ENCODE results near the gene FAM9C.
"Not testable (repeated sequence)": the region's sequence is repeated elsewhere in the genome, so short reads cannot be mapped to it uniquely, and the experiment has no call there.

FAM9C gene

DNA sequence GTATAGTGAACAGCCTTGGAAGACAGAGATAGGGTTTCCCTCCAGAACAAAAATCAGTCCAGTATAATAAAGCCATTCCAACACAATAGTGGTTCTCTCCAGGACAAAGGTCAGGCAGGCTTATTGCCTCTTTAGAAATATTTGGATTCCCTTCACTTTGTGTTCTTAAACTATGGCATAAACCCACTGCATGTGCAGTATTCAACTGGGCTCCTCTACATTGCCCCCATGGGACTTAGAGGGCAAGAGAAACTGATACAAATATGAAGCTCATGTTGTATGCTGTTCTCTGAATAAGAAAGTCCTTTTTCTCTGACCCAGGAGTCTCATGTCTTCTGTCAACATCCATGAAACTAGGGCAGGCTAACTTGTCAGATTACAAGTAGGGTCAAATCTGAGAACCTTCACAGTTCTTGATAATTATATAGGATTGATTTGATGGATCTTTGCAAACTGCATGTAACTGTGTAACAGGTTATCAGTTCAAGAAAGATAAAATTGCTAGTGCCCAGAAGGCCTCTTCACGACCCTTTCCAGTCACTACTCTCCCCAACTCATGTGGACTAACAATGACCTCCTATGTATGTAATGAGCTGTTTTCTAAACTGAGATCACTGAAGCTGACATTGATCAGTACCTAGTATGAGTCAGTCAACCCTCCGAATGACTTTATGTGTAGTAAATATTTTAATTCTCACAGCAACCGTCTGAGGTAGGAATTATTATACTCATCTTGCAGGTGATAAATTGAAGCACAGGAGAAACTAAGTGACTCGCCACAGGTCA is 31.9 kb upstream of the FAM9C start:
- DNase-seq (ENCODE audit: low read depth) = no peak

DNA sequence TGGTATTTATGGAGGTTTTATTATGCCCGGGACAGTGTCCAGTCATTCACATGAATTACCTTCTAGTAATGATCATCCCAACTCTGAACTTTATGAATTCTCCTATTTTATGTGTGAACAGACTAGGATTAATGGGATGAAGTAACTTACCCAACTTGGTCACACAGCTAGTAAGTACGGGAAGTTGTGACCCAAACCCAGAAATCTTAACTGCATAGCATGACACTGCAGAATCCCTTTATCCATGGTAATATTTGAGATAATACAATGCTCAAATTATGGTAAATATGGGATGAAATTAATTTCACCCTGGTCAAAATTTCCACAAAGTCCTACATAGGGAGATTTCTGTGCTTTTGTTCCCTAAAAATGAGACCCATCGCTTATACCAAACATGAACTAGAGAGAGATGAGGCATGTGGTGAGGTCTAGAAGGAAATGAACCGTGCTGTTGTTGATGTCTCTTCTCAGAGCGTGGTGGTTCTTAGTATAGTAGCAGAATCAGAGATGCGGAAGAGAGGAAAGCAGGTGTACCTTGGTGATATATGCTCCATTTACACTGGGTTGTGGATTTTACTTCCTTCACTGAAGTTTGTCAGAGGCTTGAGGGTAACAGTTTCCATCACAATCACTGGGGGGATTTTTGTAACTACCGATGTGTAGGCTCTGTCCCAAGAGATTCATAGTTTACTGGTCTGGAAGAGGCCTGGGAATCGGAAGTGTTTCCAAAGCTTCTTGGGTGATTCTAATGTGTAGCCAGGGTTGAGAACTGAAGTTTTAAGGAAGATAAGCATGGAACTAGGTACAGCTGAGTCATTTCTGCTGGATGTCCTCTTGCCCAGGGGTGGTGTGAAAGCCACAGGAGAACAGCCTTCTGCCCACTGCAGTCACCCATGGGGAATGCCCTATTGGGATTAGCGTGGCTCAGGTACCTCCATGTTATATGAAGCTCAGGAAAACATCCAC is 30.2 kb upstream of the FAM9C start:
- no peak for DNase-seq (ENCODE audit: low read depth)

DNA sequence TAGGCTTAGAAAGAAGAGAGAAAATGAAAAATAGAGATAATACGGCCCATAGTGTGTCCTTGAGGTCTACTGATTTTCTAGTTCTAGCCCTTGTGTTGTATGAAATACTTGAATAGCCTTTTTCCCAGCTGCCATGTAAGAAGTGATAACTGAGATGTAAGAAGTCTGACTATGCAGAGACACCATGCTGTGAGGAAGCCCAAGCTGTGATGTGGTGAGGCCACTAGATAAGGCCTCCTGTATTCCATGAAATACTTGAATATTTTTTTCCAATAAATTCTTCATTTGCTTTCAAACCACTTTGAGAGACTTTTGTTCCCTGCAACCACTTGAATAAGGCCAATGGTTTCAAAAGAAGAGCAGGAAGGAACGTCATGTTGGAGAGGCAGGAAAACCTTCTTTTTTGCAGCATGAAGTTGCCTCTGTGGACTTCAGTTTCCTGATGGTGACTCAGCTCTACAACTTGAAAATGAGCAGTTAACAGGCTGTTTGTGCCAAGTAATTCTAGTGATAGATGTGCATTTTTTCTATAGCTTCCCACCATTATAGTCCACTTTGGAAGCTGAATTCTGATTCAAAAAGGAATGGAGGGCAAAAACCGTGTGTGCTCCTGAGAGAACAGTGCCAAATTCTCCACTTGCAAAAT is 25.5 kb upstream of the FAM9C start:
- DNase-seq (ENCODE audit: low read depth) = no peak

- DNase-seq (ENCODE audit: low read depth) = no peak
Measured at GRCh38 chrX:13068651-13069050, 24.2 kb upstream of the FAM9C start.

DNA sequence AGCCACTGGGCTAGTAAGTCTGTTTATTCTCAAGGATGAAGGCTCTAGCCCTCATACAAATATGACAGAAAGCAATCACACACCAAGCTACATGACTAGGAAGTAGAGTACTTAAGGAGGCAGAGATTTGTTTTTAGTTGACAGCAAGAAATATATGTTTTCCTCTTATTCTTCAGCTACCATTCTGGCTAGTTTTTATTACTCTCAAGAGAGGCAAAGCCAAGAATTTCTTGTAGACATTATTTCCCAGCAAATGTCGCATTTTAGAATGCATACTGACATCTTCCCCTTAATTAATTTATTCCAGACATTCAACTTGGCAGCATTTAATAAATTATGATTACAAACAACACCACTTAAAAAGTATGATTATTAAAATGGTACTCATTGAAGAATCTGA is 23.4 kb upstream of the FAM9C start:
- no peak for DNase-seq (ENCODE audit: low read depth)

GRCh38 chrX:13066391-13066790 is 22.0 kb upstream of the FAM9C start:
- DNase-seq (ENCODE audit: low read depth) = no peak

DNA sequence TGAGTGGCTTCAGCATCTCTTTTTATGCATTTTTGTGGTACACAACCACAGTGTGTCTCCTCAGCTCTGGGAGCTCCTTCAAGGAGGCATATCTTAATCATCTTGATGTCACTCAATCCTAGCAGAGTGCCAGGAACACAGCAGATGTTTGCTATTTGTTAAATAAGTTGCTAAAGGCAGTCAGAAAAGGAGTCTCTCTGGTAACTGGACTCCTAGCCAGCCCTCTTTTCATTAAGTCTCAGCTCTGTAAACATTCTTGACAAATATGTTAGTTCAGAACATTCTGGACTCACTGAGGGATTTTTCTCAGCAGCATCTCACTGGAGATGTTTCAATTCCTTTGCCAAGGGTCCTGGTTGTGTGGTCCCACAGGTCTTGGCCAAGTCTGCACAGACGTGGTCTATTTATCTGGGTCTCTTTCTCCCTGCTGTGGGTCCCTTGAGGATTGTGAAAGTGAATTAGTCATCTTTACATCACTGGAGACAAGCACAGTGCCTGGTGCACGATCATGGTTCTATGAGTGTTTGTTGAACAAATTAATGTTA is 20.3 kb upstream of the FAM9C start:
- no peak for DNase-seq (ENCODE audit: low read depth)

GRCh38 chrX:13063124-13063523 is 18.7 kb upstream of the FAM9C start:
- DNase-seq (ENCODE audit: low read depth) = not testable (repeated sequence)

DNA sequence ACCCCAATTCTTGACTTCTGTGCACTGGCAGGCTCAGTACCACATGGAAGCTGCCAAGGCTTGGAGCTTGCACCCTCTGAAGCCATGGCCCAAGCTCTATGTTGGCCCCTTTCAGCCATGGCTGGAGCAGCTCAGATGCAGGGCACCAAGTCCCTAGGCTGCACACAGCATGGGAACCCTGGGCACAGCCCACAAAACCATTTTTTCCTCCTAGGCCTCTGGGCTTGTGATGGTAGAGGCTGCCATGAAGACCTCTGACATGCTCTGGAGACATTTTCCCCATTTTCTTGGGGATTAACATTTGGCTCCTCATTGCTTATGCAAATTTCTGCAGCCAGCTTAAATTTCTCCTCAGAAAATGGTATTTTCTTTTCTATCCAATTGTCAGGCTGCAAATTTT is 17.9 kb upstream of the FAM9C start:
- DNase-seq (ENCODE audit: low read depth) = not testable (repeated sequence)

- not testable (repeated sequence) for DNase-seq (ENCODE audit: low read depth)
Measured at GRCh38 chrX:13061215-13061708, 16.8 kb upstream of the FAM9C start.

- no peak for DNase-seq (ENCODE audit: low read depth)
Measured at GRCh38 chrX:13059637-13060499, 15.4 kb upstream of the FAM9C start.

DNA sequence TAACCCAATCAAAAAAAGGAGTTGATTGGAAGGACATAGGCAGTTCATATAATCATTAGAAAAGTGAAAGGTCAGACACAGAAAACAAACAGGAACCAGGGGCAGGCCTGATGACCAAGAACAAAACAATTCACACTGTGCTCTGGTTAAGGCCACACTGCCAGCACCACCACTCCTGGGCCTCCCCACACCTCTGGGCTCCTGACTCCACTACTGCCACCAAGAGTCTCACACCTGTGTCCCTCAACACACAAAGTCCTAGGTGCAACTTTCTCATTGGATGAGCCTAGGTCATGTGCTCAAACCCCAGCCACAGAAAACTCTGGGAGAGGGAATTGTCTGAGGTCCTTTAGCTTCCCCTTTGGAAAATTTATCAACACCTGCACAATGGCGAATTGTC is 11.1 kb upstream of the FAM9C start:
- no peak for DNase-seq (ENCODE audit: low read depth)

- no peak for DNase-seq (ENCODE audit: low read depth)
Measured at GRCh38 chrX:13053171-13053570, 8.8 kb upstream of the FAM9C start.

- no peak for DNase-seq (ENCODE audit: low read depth)
Measured at GRCh38 chrX:13051529-13052172, 7.2 kb upstream of the FAM9C start.

DNA sequence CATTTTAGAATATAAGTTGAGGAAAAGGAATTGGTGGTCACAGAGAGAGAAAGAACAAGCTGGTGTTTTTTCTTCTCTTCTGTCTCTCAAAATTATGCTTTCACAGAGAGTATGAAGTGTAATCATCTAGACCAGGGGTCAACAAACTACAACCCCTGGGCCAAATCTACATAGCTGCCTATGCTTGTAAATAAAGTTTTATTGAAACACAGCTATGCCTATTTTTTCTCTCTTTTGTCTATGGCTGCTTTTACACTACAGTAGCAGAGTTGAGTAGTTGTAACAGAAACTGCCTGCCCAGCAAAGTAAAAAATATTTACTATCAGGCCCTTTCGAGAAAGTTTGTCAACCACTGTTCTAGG is 6.7 kb upstream of the FAM9C start:
- DNase-seq (ENCODE audit: low read depth) = no peak

- no peak for DNase-seq (ENCODE audit: low read depth)
Measured at GRCh38 chrX:13050151-13050550, 5.7 kb upstream of the FAM9C start.

DNA sequence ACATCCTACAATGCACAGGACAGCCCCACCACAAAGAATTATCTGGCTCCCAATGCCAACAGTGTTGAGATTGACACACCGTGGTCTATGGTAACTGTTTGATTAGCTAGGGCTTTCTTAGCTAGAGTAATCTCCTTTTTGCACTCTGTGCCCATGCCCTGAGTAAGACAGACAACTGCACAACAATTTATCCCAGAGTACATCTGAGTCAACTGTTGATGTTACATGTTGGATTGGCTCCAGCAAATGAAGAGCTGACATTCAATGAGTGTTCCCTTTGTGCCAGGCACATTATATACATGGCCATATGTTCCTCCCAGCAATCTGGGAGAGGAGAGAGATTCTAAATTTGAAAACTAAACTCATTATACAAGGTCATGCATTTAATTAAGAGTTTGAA is 3.9 kb upstream of the FAM9C start:
- no peak for DNase-seq (ENCODE audit: low read depth)

DNA sequence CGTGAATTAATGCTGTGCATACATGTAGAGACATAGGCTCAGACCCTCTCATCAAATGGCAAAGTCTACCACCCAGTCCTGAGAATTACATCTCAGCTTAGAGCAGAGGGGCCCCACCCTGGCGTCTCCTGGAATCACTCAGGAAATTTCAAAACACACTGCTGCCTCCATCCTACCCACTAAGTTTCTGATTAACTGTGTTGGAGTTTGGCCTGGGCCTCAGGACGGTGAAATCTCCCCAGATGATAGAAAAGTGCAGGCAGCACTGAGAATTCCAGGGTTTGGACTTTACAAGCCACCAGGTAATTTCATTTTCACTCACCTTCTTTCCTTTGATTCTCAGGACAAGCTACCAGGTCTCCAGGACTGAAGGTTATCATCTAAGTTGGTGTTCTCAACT is 3.3 kb upstream of the FAM9C start:
- DNase-seq (ENCODE audit: low read depth) = no peak

DNA sequence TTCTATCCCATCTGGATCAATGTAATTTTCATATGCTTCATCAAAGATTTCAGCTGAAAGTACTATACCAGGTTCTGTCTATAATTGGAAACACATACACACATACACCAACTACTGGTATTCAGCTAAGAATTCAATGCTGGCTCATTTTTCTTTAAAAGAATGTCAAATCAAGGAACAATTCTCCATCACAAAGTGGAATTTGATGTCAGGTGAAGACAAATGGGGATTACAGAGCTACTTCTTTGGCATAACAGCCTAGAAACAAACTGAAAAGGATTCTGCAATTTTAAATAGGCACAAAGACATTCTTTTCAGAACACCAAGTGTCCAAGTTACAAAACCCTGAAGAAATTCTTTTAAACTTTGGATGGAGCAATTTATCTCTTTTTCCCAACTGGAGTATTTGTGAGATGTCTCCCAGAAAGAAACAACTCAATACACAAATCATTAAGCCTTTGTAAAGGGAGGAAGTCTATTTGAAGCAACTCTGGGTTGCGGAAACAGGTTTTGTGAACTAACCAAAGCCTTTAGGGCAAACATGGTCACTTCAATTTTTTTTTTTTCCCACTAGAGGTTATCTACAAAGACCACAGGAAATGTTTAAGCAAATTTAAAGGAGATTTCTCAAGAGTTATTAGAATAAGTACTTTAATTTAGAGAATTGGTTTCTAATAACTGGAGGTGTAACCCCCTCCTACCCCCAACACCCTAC is 1.9 kb upstream of the FAM9C start:
- no peak for DNase-seq (ENCODE audit: low read depth)

DNA sequence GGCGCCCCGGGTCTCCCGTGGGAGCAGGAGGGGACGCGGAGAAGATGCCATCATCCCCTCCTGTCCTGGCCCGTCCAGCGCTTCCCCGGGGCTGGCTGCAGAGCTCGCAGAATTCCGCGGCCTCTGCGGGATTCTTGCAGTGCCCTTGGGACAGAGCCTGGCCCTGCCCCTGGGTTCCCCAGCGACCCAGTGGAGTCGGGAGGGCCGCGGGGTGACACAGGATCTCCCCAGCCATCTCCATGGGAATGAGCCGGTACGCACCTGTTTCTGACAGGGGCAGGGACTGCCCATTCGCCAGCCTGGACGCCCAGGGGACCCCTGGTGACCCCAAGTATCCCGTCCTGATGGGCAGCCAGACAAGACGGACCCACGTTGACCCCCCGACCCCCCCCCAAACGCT is 482 bp downstream of the FAM9C start:
- no peak for DNase-seq (ENCODE audit: low read depth)

Data from activated gamma-delta T cell treated with anti-CD3 and anti-CD28 coated beads, Interleukin-2, amount 50 U/mL, for 16 hours (primary cell).